Measurements from ENCODE around the gene EXOC3.
"Not testable (repeated sequence)": the region's sequence is repeated elsewhere in the genome, so short reads cannot be mapped to it uniquely, and the experiment has no call there.

Gene EXOC3

GRCh38 chr5:407051-407450 lies 35.9 kb upstream of the EXOC3 start:
- no peak for DNase-seq (ENCODE audit: low read depth in 2 of 2)

GRCh38 chr5:407801-408268 lies 35.1 kb upstream of the EXOC3 start:
- no peak for DNase-seq (ENCODE audit: low read depth in 2 of 2)

- no peak for DNase-seq (ENCODE audit: low read depth in 2 of 2)
Measured at GRCh38 chr5:410911-411517, 32.0 kb upstream of the EXOC3 start.

- no peak for DNase-seq (ENCODE audit: low read depth in 2 of 2)
Measured at GRCh38 chr5:411728-412127, 31.2 kb upstream of the EXOC3 start.

- not testable (repeated sequence) for DNase-seq (ENCODE audit: low read depth in 2 of 2)
Measured at GRCh38 chr5:414991-415927, 27.7 kb upstream of the EXOC3 start.

GRCh38 chr5:415928-416635 lies 26.9 kb upstream of the EXOC3 start:
- DNase-seq (ENCODE audit: low read depth in 2 of 2), result no peak

GRCh38 chr5:416636-416960 lies 26.4 kb upstream of the EXOC3 start:
- DNase-seq (ENCODE audit: low read depth in 2 of 2), result no peak

- DNase-seq (ENCODE audit: low read depth in 2 of 2), result no peak
Measured at GRCh38 chr5:417301-418161, 25.4 kb upstream of the EXOC3 start.

- DNase-seq (ENCODE audit: low read depth in 2 of 2), result no peak
Measured at GRCh38 chr5:418162-419121, 24.5 kb upstream of the EXOC3 start.

- no peak for DNase-seq (ENCODE audit: low read depth in 2 of 2)
Measured at GRCh38 chr5:419970-420369, 23.0 kb upstream of the EXOC3 start.

- DNase-seq (ENCODE audit: low read depth in 2 of 2), result no peak
Measured at GRCh38 chr5:420632-421286, 22.2 kb upstream of the EXOC3 start.

- no peak for DNase-seq (ENCODE audit: low read depth in 2 of 2)
Measured at GRCh38 chr5:421287-421880, 21.6 kb upstream of the EXOC3 start.

- DNase-seq (ENCODE audit: low read depth in 2 of 2), result no peak
Measured at GRCh38 chr5:421901-422300, 21.1 kb upstream of the EXOC3 start.

GRCh38 chr5:422323-423232 lies 20.4 kb upstream of the EXOC3 start:
- DNase-seq (ENCODE audit: low read depth in 2 of 2), result no peak

- DNase-seq (ENCODE audit: low read depth in 2 of 2), result no peak
Measured at GRCh38 chr5:423233-423565, 19.8 kb upstream of the EXOC3 start.

- no peak for DNase-seq (ENCODE audit: low read depth in 2 of 2)
Measured at GRCh38 chr5:423626-424261, 19.2 kb upstream of the EXOC3 start.

GRCh38 chr5:424301-425110 lies 18.5 kb upstream of the EXOC3 start:
- no peak for DNase-seq (ENCODE audit: low read depth in 2 of 2)
